HCT116 (cell line): ENCODE results near the gene EIF2B4. TPM values are rescaled to one million over a fixed set of nuclear protein-coding genes. Genes with fewer than 3 reads are reported as not detected.

Source experiments
- ATAC-seq: fragments of 200-7000 bp; cut with Tn5 transposase; 2 replicates; pipeline ENCODE4 v1.9.1; 2020; ENCODE audit warnings: mild to moderate bottlenecking, moderate library complexity
- BruUV-seq: library from RNA; stranded (reverse); fragments of 400-500 nt; replicated peaks from 2 replicates; lab custom pipeline; 2021; lab: Mats Ljungman, UMichigan
- CTCF ChIA-PET: fragments of 300-600 bp; sonication (Branson Sonifier 250); formaldehyde crosslinking; loops from one replicate; lab custom pipeline; 2021; ENCODE audit warnings: antibody characterized with exemption; lab: Charles Lee
- POLR2A ChIA-PET: fragments of 300-600, 350-600 bp; sonication (Branson Sonifier 250); formaldehyde crosslinking; loops from one replicate; lab custom pipeline; 2021; ENCODE audit warnings: antibody characterized with exemption; lab: Charles Lee
- RAD21 ChIA-PET, 2 experiments: fragments of 300-600 bp; sonication (Branson Sonifier 250); formaldehyde crosslinking; loops; one replicate each; lab custom pipeline; 2023; ENCODE audit warnings: low total read pairs in 2 of 2; ENCODE audit not compliant: uncharacterized antibody in 2 of 2, unreplicated experiment in 2 of 2, low non-redundant PET in 1 of 2; lab: Charles Lee
- DNase-seq: peaks from one replicate; pipeline ENCODE4 v3.0.0-alpha.2; 2010; ENCODE audit warnings: low read depth, low spot score
- H2AFZ ChIP-seq: fragments of 200-600 bp; shearing (Covaris generic), sonication (generic); 2 replicates; pipeline ENCODE4 v1.6.1; 2017; ENCODE audit warnings: low read depth, mixed run types, mixed read lengths, antibody characterized with exemption, low read length; ENCODE audit not compliant: poor library complexity, severe bottlenecking
- H3K27ac ChIP-seq: 2 replicates; pipeline ENCODE4 v1.5.1; 2012; ENCODE audit warnings: low read depth, low read length
- H3K27me3 ChIP-seq: fragments of 200-600 bp; sonication (generic); 2 replicates; pipeline ENCODE4 v1.6.1; 2016; ENCODE audit warnings: mixed run types, low read length, mixed read lengths; ENCODE audit not compliant: insufficient read depth
- H3K36me3 ChIP-seq, 2 experiments: fragments of 200-500 bp in 1 of 2; fragments of 200-600 bp in 1 of 2; sonication (Bioruptor generic) in 1 of 2; sonication (generic) in 1 of 2; 2 replicates each; pipeline versions ENCODE4 v1.5.1 to v1.6.1; 2014 to 2016; ENCODE audit warnings: low read length in 2 of 2, inconsistent platforms in 1 of 2, mixed read lengths in 1 of 2, mixed run types in 1 of 2; ENCODE audit not compliant: insufficient read depth in 2 of 2, control insufficient read depth in 1 of 2
- H3K4me1 ChIP-seq, 2 experiments: fragments of 200-600 bp in 1 of 2; sonication (generic) in 1 of 2; 2 replicates each; pipeline versions ENCODE4 v1.5.1 to v1.6.1; 2012 to 2017; ENCODE audit warnings: low read length in 2 of 2, inconsistent platforms in 1 of 2, mild to moderate bottlenecking in 1 of 2, mixed read lengths in 1 of 2, mixed run types in 1 of 2, moderate library complexity in 1 of 2; ENCODE audit not compliant: insufficient read depth in 2 of 2, control insufficient read depth in 1 of 2
- H3K4me2 ChIP-seq: fragments of 200-600 bp; sonication (generic); 2 replicates; pipeline ENCODE4 v1.6.1; 2017; ENCODE audit warnings: mixed run types, low read length, mixed read lengths
- H3K4me3 ChIP-seq, 2 experiments: fragments of 200-600 bp in 1 of 2; sonication (generic) in 1 of 2; replicated peaks in 1 of 2; 2 replicates each; pipeline ENCODE4 v1.5.1; 2011 to 2016; ENCODE audit warnings: low read length in 2 of 2, control low read depth in 1 of 2, low read depth in 1 of 2, mild to moderate bottlenecking in 1 of 2, mixed read lengths in 1 of 2, mixed run types in 1 of 2
- H3K79me2 ChIP-seq: fragments of 200-600 bp; sonication (generic); 2 replicates; pipeline ENCODE4 v1.6.1; 2017; ENCODE audit warnings: mild to moderate bottlenecking, mixed run types, low read length, moderate library complexity, mixed read lengths; ENCODE audit not compliant: insufficient read depth
- H3K9ac ChIP-seq: fragments of 200-600 bp; sonication (generic); 2 replicates; pipeline ENCODE4 v1.6.1; 2016; ENCODE audit warnings: low read length, mixed read lengths
- H3K9me2 ChIP-seq: fragments of 200-600 bp; sonication (generic), shearing (Covaris generic); 2 replicates; pipeline ENCODE4 v1.6.1; 2017; ENCODE audit warnings: mixed run types, mild to moderate bottlenecking, moderate library complexity; ENCODE audit not compliant: insufficient read depth
- H3K9me3 ChIP-seq, 2 experiments: fragments of 200-500 bp in 1 of 2; fragments of 200-600 bp in 1 of 2; sonication (Bioruptor generic) in 1 of 2; sonication (generic) in 1 of 2; 2 replicates each; pipeline ENCODE4 v1.6.1; 2014 to 2017; ENCODE audit warnings: low read length in 2 of 2, mixed read lengths in 2 of 2, inconsistent platforms in 1 of 2, low read depth in 1 of 2, mild to moderate bottlenecking in 1 of 2, mixed run types in 1 of 2, moderate library complexity in 1 of 2; ENCODE audit not compliant: control insufficient read depth in 1 of 2, insufficient read depth in 1 of 2
- H4K20me1 ChIP-seq: fragments of 200-600 bp; sonication (generic), shearing (Covaris generic); 2 replicates; pipeline ENCODE4 v1.6.1; 2017; ENCODE audit warnings: mixed run types, mild to moderate bottlenecking, moderate library complexity; ENCODE audit not compliant: insufficient read depth
- ATF3 ChIP-seq: IDR thresholded peaks from 2 replicates; pipeline ENCODE4 v1.6.1; 2012
- CBX3 ChIP-seq: IDR thresholded peaks from 2 replicates; pipeline ENCODE4 v1.6.1; 2012; ENCODE audit warnings: low read depth
- CEBPB ChIP-seq: IDR thresholded peaks from 2 replicates; pipeline ENCODE4 v1.6.1; 2012; ENCODE audit warnings: low read depth
- CTCF ChIP-seq, 3 experiments: fragments of 200-600 bp in 1 of 3; sonication (generic) in 1 of 3; IDR thresholded peaks in 2 of 3; conservative IDR thresholded peaks in 1 of 3; 2 replicates each; pipeline ENCODE4 v1.5.1; 2012 to 2017; ENCODE audit warnings: low read depth in 2 of 3, low read length in 2 of 3, antibody characterized with exemption in 1 of 3, borderline replicate concordance in 1 of 3, control low read depth in 1 of 3, mild to moderate bottlenecking in 1 of 3, mixed read lengths in 1 of 3, mixed run types in 1 of 3, moderate library complexity in 1 of 3; ENCODE audit not compliant: insufficient read depth in 1 of 3
- EGR1 ChIP-seq: IDR thresholded peaks from 2 replicates; pipeline ENCODE4 v1.6.1; 2012; ENCODE audit warnings: low read depth
- EZH2phosphoT487 ChIP-seq: fragments of 200-600 bp; IDR thresholded peaks from 2 replicates; pipeline ENCODE4 v1.6.1; 2018; ENCODE audit warnings: antibody characterized with exemption, borderline replicate concordance
- FOSL1 ChIP-seq: IDR thresholded peaks from 2 replicates; pipeline ENCODE4 v1.6.1; 2012; ENCODE audit warnings: low read depth
- JUND ChIP-seq: IDR thresholded peaks from 2 replicates; pipeline ENCODE4 v1.6.1; 2012
- POLR2A ChIP-seq: IDR thresholded peaks from 2 replicates; pipeline ENCODE4 v1.7.0; 2011; ENCODE audit warnings: borderline replicate concordance; ENCODE audit not compliant: insufficient read depth, insufficient read length; ENCODE audit errors: extremely low read depth
- REST ChIP-seq: IDR thresholded peaks from 2 replicates; pipeline ENCODE4 v1.6.1; 2012; ENCODE audit warnings: low read depth
- SIN3A ChIP-seq: IDR thresholded peaks from 2 replicates; pipeline ENCODE4 v1.6.1; 2012; ENCODE audit warnings: low read depth
- TCF7L2 ChIP-seq: IDR thresholded peaks from 2 replicates; pipeline ENCODE4 v1.7.0; 2011; ENCODE audit warnings: borderline replicate concordance, inconsistent platforms; ENCODE audit not compliant: insufficient read depth, insufficient read length; ENCODE audit errors: extremely low read depth
- YY1 ChIP-seq: IDR thresholded peaks from 2 replicates; pipeline ENCODE4 v1.6.1; 2011; ENCODE audit warnings: low read length, low read depth, moderate library complexity, mild to moderate bottlenecking; ENCODE audit not compliant: insufficient replicate concordance; ENCODE audit errors: extremely low read depth
- ZNF274 ChIP-seq: fragments of 200-500 bp; sonication (Bioruptor generic); IDR thresholded peaks from 2 replicates; pipeline ENCODE4 v1.6.1; 2014; ENCODE audit warnings: mild to moderate bottlenecking, low read depth, low read length, inconsistent platforms
- intact Hi-C: fragments of 100-400 bp; cut with micrococcal nuclease; formaldehyde crosslinking; loops from 2 replicates; pipeline ENCODE4 v1.10.0; 2022
- total RNA-seq: library from RNA; stranded (reverse); gene quantifications from one replicate; pipeline ENCODE4 v1.2.1, GENCODE V29; 2021; ENCODE audit not compliant: unreplicated experiment
- TF ChIP-seq, protein P1 (sequence below): IDR thresholded peaks from 2 replicates; pipeline ENCODE4 v1.6.1; 2012

The EIF2B4 gene
- total RNA-seq, 1 experiment from 2014 or later: 43.8 TPM

DNA sequence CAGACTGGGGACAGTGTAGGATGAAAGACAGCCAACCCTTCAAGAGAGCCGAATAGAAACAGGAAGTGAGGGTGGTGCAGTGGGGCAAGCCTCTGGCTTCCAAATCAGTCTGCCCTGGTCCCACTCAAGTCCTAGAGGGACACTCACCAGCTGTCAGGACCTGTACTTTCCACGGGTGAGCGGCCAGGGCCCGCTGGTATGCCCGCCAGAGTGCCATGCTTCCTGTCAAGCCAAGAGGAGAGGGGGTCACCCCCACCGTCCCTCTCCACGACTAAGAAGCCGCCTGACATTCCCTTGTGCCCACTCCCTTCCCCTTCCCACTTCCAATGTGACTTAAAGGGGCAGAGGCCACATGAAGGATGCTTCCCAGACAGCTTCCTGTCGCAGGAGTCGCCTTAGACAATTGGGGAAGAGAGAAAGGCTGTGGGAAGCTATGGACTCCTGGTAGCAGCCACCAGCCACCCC, 47.8 kb downstream of the EIF2B4 start:
- Histone ChIP-seq H3K36me3 (peaks cover 0 to 9% of the 10 kb centered on the region in 2 experiments; a peak in 1 of 4 replicates), H3K4me1 (peaks cover 24 to 40% of the 10 kb centered on the region in 2 experiments), H3K79me2 (peaks cover 15% of the 10 kb centered on the region), H3K9me2 (no peaks in the 10 kb centered on the region), H4K20me1 (no peaks in the 10 kb centered on the region), H2AFZ (no peak overlapping the region), H3K4me3 (peak overlapping the region; percentile 85 to 90), H3K27ac (peak overlapping the region; percentile 90), H3K9me3 (no peaks in the 10 kb centered on the region), H3K27me3 (no peaks in the 10 kb centered on the region), H3K4me2 (peak overlapping the region; percentile 87), H3K9ac (peak overlapping the region; percentile 92)
- RAD21 ChIA-PET: no interaction called here
- intact Hi-C loops: loop anchor here (5.0 kb wide), 2 partner anchors 50 to 60 kb away; partner anchors contain the start of genes EIF2B4, SLC30A3 and SNX17
- no peak for DNase-seq
- TF ChIP-seq FOSL1 (no peak), JUND (no peak), YY1 (no peak), SIN3A (no peak), TCF7L2 (no peak), CTCF (IDR thresholded peaks at IDR 0.05 in 2 of 3, conservative IDR thresholded peaks at IDR 0.05 in 1 of 3; ENCODE audit: borderline replicate concordance in 1 of 3, insufficient read depth in 1 of 3, low read depth in 2 of 3, low read length in 2 of 3) (no peak), CEBPB (no peak), ZNF274 (no peak), EZH2phosphoT487 (no peak), CBX3 (no peak), EGR1 (no peak), ATF3 (no peak), POLR2A (no peak), REST (no peak)
- TF ChIP-seq, protein P1, sequence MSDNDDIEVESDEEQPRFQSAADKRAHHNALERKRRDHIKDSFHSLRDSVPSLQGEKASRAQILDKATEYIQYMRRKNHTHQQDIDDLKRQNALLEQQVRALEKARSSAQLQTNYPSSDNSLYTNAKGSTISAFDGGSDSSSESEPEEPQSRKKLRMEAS: no peak
- TSS peak; percentile 81 for BruUV-seq
- POLR2A ChIA-PET: interaction anchor here (1.3 kb wide), 1 partner anchor 47 kb away, joined by 4 read pairs; the partner anchor contains the start of gene EIF2B4
- CTCF ChIA-PET: interaction anchor here (1.2 to 1.3 kb wide), 2 partner anchors 19 to 42 kb away, joined by 4 to 5 read pairs; no protein-coding TSS in a partner anchor
- 0 out of 2 replicates have a peak, but pooled peaks have one; percentile 1 for ATAC-seq
